K562 (cell line): ENCODE measurements around the gene ODAD2. TPM values are rescaled to one million over a fixed set of nuclear protein-coding genes. Genes with fewer than 3 reads are reported as not detected.

Source experiments
- ATAC-seq: fragments of 200-7000 bp; cut with Tn5 transposase; 3 replicates; pipeline ENCODE4 v1.9.1; 2020; ENCODE audit warnings: moderate library complexity
- BruUV-seq: library from RNA; stranded (reverse); fragments of 400-500 nt; replicated peaks from 2 replicates; lab custom pipeline; 2021; lab: Mats Ljungman, UMichigan
- CTCF ChIA-PET: fragments of 300-600 bp; formaldehyde crosslinking; extraction: SDS; loops from one replicate; lab custom pipeline; 2021; ENCODE audit warnings: low intra/inter-chr PET ratio; lab: Yijun Ruan, JAX
- POLR2A ChIA-PET: fragments of 300-600, 350-650 bp; sonication (Branson Sonifier 250); formaldehyde crosslinking; extraction: SDS; loops from one replicate; lab custom pipeline; 2021; ENCODE audit warnings: antibody characterized with exemption, inconsistent platforms; lab: Yijun Ruan, JAX
- DNase-seq, 4 experiments: peaks; one replicate each; pipeline versions ENCODE4 v3.0.0 to v3.0.0-alpha.2; 2011 to 2018; ENCODE audit warnings: low spot score in 3 of 4, mixed read lengths in 3 of 4; ENCODE audit errors: extremely low read depth in 1 of 4
- FAIRE-seq: peaks from 2 replicates; lab custom pipeline; 2011; peaks lifted over from hg19 to GRCh38; lab: Jason Lieb, UNC
- H2AFZ ChIP-seq: 2 replicates; pipeline ENCODE4 v1.6.0; 2011; ENCODE audit warnings: low read depth, low read length, control low read depth, inconsistent platforms
- H3K27ac ChIP-seq: fragments of 200-600 bp; 3 replicates; pipeline ENCODE4 v1.8.0; 2011; ENCODE audit warnings: low read depth, mild to moderate bottlenecking, control low read depth, inconsistent platforms, low read length, moderate library complexity, mixed read lengths; ENCODE audit errors: extremely low read depth
- H3K27me3 ChIP-seq, 2 experiments: fragments of 300-600 bp in 1 of 2; 2 replicates in 1 of 2; 3 replicates in 1 of 2; pipeline versions ENCODE4 v1.6.0 to v1.8.0; 2011; ENCODE audit warnings: inconsistent platforms in 2 of 2, low read length in 2 of 2, mild to moderate bottlenecking in 1 of 2, mixed read lengths in 1 of 2, moderate library complexity in 1 of 2; ENCODE audit not compliant: control insufficient read depth in 2 of 2, insufficient read depth in 2 of 2
- H3K36me3 ChIP-seq: fragments of 300-600 bp; 3 replicates; pipeline ENCODE4 v1.8.0; 2011; ENCODE audit warnings: mild to moderate bottlenecking, low read length, inconsistent platforms; ENCODE audit not compliant: control insufficient read depth, insufficient read depth
- H3K4me1 ChIP-seq, 2 experiments: fragments of 200-600 bp in 1 of 2; replicated peaks in 1 of 2; 2 replicates in 1 of 2; 3 replicates in 1 of 2; pipeline versions ENCODE4 v1.5.1 to v1.8.0; 2011; ENCODE audit warnings: inconsistent platforms in 2 of 2, low read length in 2 of 2, mild to moderate bottlenecking in 1 of 2, mixed read lengths in 1 of 2, moderate library complexity in 1 of 2; ENCODE audit not compliant: control insufficient read depth in 2 of 2, insufficient read depth in 2 of 2
- H3K4me2 ChIP-seq: 2 replicates; pipeline ENCODE4 v1.6.1; 2011; ENCODE audit warnings: low read length, control low read depth, inconsistent platforms, mixed read lengths; ENCODE audit not compliant: insufficient read depth
- H3K4me3 ChIP-seq: fragments of 200-600 bp; sonication (generic), shearing (Covaris generic); 2 replicates; pipeline ENCODE4 v1.5.1; 2016; ENCODE audit warnings: control low read depth, inconsistent platforms
- H3K79me2 ChIP-seq: fragments of 200-600 bp; 3 replicates; pipeline ENCODE4 v1.8.0; 2011; ENCODE audit warnings: low read length, inconsistent platforms; ENCODE audit not compliant: control insufficient read depth, insufficient read depth
- H3K9ac ChIP-seq, 2 experiments: 2 replicates each; pipeline versions ENCODE4 v1.6.0 to v1.6.1; 2011; ENCODE audit warnings: low read depth in 2 of 2, low read length in 2 of 2, control low read depth in 1 of 2, inconsistent platforms in 1 of 2, mild to moderate bottlenecking in 1 of 2, mixed read lengths in 1 of 2; ENCODE audit not compliant: insufficient read depth in 1 of 2
- H3K9me1 ChIP-seq: one replicate; pipeline ENCODE4 v1.6.0; 2011; ENCODE audit warnings: inconsistent platforms, mild to moderate bottlenecking, low read length, moderate library complexity; ENCODE audit not compliant: control insufficient read depth, insufficient read depth
- H3K9me3 ChIP-seq: replicated peaks from 2 replicates; pipeline ENCODE4 v1.5.1; 2011; ENCODE audit warnings: low read depth, low read length, inconsistent platforms; ENCODE audit not compliant: control insufficient read depth, insufficient read depth
- H4K20me1 ChIP-seq: replicated peaks from 2 replicates; pipeline ENCODE4 v1.6.1; 2011; ENCODE audit warnings: low read length, inconsistent platforms, mixed read lengths; ENCODE audit not compliant: control insufficient read depth, insufficient read depth
- BCL6 ChIP-seq: fragments of 250-450 bp; sonication (Bioruptor Pico); IDR thresholded peaks from 2 replicates; pipeline ENCODE4 v1.4.0; 2020
- BMI1 ChIP-seq: fragments of 150-350 bp; IDR thresholded peaks from 2 replicates; pipeline ENCODE4 v1.6.1; 2014; ENCODE audit warnings: low read length
- CBX2 ChIP-seq: fragments of 200-600 bp; sonication (generic); IDR thresholded peaks from one replicate; pipeline ENCODE4 v1.6.1; 2012; ENCODE audit warnings: mild to moderate bottlenecking, low read length, inconsistent platforms; ENCODE audit not compliant: insufficient read depth, poor library complexity, severe bottlenecking
- CBX3 ChIP-seq, 2 experiments: IDR thresholded peaks; 1 replicate in 1 of 2; 2 replicates in 1 of 2; pipeline ENCODE4 v1.6.1; 2012; ENCODE audit warnings: inconsistent platforms in 2 of 2, low read length in 2 of 2, borderline replicate concordance in 1 of 2, control low read depth in 1 of 2
- EGR1 ChIP-seq: fragments of 450-650 bp; conservative IDR thresholded peaks from 2 replicates; pipeline ENCODE4 v1.6.1; 2017; ENCODE audit warnings: mild to moderate bottlenecking
- ETS2 ChIP-seq: IDR thresholded peaks from 2 replicates; pipeline ENCODE4 v1.6.1; 2016; ENCODE audit warnings: borderline replicate concordance, missing genetic modification characterization, mild to moderate bottlenecking, moderate library complexity, missing compliant biosample characterization; ENCODE audit not compliant: poor library complexity, severe bottlenecking
- FOXJ2 ChIP-seq: fragments of 200-800 bp; sonication (Bioruptor generic); IDR thresholded peaks from 2 replicates; pipeline ENCODE4 v1.6.1; 2016; ENCODE audit warnings: missing genetic modification characterization, missing compliant biosample characterization
- HCFC1 ChIP-seq: IDR thresholded peaks from 2 replicates; pipeline ENCODE4 v1.6.1; 2012; ENCODE audit warnings: low read depth, low read length, improper control_type of control experiment
- KAT2B ChIP-seq: IDR thresholded peaks from one replicate; pipeline ENCODE4 v1.6.1; 2012; ENCODE audit warnings: low read depth, mild to moderate bottlenecking, control low read depth, inconsistent platforms, low read length, moderate library complexity
- POLR2G ChIP-seq: fragments of 200-400 bp; formaldehyde crosslinking; IDR thresholded peaks from 2 replicates; pipeline ENCODE4 v1.6.1; 2017; ENCODE audit warnings: low read depth, mild to moderate bottlenecking, antibody characterized with exemption, low read length, moderate library complexity
- SAFB ChIP-seq: fragments of 200-400 bp; formaldehyde crosslinking; IDR thresholded peaks from 2 replicates; pipeline ENCODE4 v1.6.1; 2017; ENCODE audit warnings: low read depth, low read length, borderline replicate concordance
- SMAD2 ChIP-seq: fragments of 150-350 bp; IDR thresholded peaks from 2 replicates; pipeline ENCODE4 v1.6.1; 2014; ENCODE audit warnings: low read depth, mild to moderate bottlenecking, low read length
- STAG1 ChIP-seq: sonication (generic); formaldehyde crosslinking; IDR thresholded peaks from 2 replicates; pipeline ENCODE4 v1.5.0; 2020; ENCODE audit warnings: missing genetic modification reagents, borderline replicate concordance
- TAF9B ChIP-seq: fragments of 450-650 bp; IDR thresholded peaks from 2 replicates; pipeline ENCODE4 v1.6.1; 2018; ENCODE audit warnings: mild to moderate bottlenecking; ENCODE audit not compliant: partially characterized antibody
- TEAD4 ChIP-seq, 2 experiments: sonication (generic) in 1 of 2; formaldehyde crosslinking in 1 of 2; IDR thresholded peaks; 2 replicates each; pipeline versions ENCODE4 v1.6.1 to v1.8.0; 2012 to 2022; ENCODE audit warnings: borderline replicate concordance in 1 of 2, inconsistent platforms in 1 of 2, low read length in 1 of 2, mild to moderate bottlenecking in 1 of 2, missing genetic modification reagents in 1 of 2
- TOE1 ChIP-seq, 2 experiments: fragments of 450-650 bp in 1 of 2; sonication (generic) in 1 of 2; formaldehyde crosslinking in 1 of 2; IDR thresholded peaks; 2 replicates each; pipeline versions ENCODE4 v1.7.1 to v1.8.0; 2016 to 2022; ENCODE audit warnings: borderline replicate concordance in 2 of 2, mild to moderate bottlenecking in 2 of 2, antibody characterized with exemption in 1 of 2, inconsistent platforms in 1 of 2, low read depth in 1 of 2, missing genetic modification reagents in 1 of 2, moderate library complexity in 1 of 2
- YBX1 ChIP-seq: fragments of 450-650 bp; IDR thresholded peaks from 2 replicates; pipeline ENCODE4 v1.7.1; 2016; ENCODE audit warnings: mild to moderate bottlenecking
- ZNF311 ChIP-seq: fragments of 250-450 bp; sonication (Bioruptor Pico); IDR thresholded peaks from 2 replicates; pipeline ENCODE4 v1.4.0; 2020; ENCODE audit warnings: mild to moderate bottlenecking, moderate library complexity
- ZNF507 ChIP-seq: conservative IDR thresholded peaks from 2 replicates; pipeline ENCODE4 v1.6.1; 2017; ENCODE audit warnings: missing genetic modification characterization, missing compliant biosample characterization
- whole genome bisulfite sequencing: fragments of 100-300 bp; shearing (Covaris generic); methylation state at CpG from one replicate; pipeline ENCODE4 v1.1.6; 2016; ENCODE audit warnings: low coverage, mixed read lengths; ENCODE audit not compliant: insufficient coverage; ENCODE audit errors: missing lambda C conversion rate; 5-methylcytosine and 5-hydroxymethylcytosine counted together
- in situ Hi-C: fragments of 300-500 bp; cut with MboI; formaldehyde crosslinking; loops from 4 replicates; pipeline ENCODE4 v1.15.0; 2018; ENCODE audit warnings: inconsistent platforms, mixed read lengths
- intact Hi-C: fragments of 100-400 bp; cut with micrococcal nuclease; formaldehyde crosslinking; loops from 2 replicates; pipeline ENCODE4 v1.14.2; 2022
- polyA plus RNA-seq, 8 experiments: library from polyadenylated mRNA; depleted of rRNA in 4 of 8; stranded (reverse) in 5 of 8; unstranded in 3 of 8; fragments of >200 nt; fragmentation: Nextera tagmentation in 2 of 8; fragmentation: Illumina TruSeq in 1 of 8; extraction: Ambion mirVana in 2 of 8; extraction: Trizol in 1 of 8; gene quantifications; 2 replicates each; pipeline versions ENCODE4 v1.2.1 to v1.2.3, GENCODE V29; 2011 to 2014; ENCODE audit warnings: inconsistent platforms in 1 of 8, missing spikeins in 1 of 8
- total RNA-seq, 7 experiments: library from RNA; depleted of rRNA in 6 of 7; stranded (reverse); fragments of >200 nt in 6 of 7; fragmentation: Illumina TruSeq in 2 of 7; extraction: Trizol in 2 of 7; gene quantifications; 2 replicates each; pipeline versions ENCODE4 v1.2.1 to v1.2.3, GENCODE V29; 2011 to 2021; ENCODE audit warnings: low replicate concordance in 1 of 7
- TF ChIP-seq, protein P1 (sequence below): sonication (generic); formaldehyde crosslinking; IDR thresholded peaks from 2 replicates; pipeline ENCODE4 v1.8.0; 2022; ENCODE audit warnings: mild to moderate bottlenecking, missing genetic modification reagents, borderline replicate concordance

Gene ODAD2
- total and polyA plus RNA-seq, 9 of the 15 experiments (the other 6 are each of a cell fraction or from before 2014, with no cell fraction given) = not detected

DNA sequence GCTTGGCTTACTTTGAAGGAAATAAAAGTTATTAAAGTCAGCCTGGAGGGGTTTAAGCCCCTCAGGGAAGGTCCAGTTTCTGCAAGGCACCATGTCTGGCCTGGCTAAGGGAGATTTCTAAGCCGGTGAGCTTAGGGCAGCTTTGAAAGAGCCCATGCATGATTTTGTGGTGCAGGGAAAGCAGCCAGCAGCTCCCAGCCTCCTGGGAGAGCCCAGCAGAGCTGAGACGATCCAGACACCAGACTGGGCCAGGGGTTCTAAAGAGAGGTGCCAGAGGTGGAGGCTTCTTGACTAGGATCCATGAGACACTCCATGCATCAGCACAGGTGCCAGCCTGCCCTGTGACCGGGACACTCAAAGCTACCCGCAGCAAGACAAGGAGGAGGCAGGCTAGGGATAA, 193.7 kb downstream of the ODAD2 start:
- Histone ChIP-seq H3K9me3 (no peaks in the 10 kb centered on the region), H2AFZ (no peak overlapping the region), H3K9me1 (no peaks in the 10 kb centered on the region), H3K4me3 (no peak overlapping the region), H3K36me3 (no peaks in the 10 kb centered on the region), H3K27ac (no peak overlapping the region), H3K79me2 (no peaks in the 10 kb centered on the region), H3K4me2 (no peak overlapping the region), H3K4me1 (no peaks in the 10 kb centered on the region), H3K27me3 (no peaks in the 10 kb centered on the region; a peak in 1 of 5 replicates), H4K20me1 (no peaks in the 10 kb centered on the region), H3K9ac (no peak overlapping the region)
- in situ Hi-C loops = no loop called here
- ChIA-PET POLR2A (interaction anchor here (0.6 to 1.3 kb wide), 3 partner anchors 10 to 859 kb away, joined by 3 to 4 read pairs (median 4); no protein-coding TSS in a partner anchor), CTCF (no interaction called here)
- 2% methylated on average over 4 of the region's 4 CpGs for WGBS
- TF ChIP-seq POLR2G = no peak
- TF ChIP-seq SAFB = no peak
- no peak for TF ChIP-seq BCL6
- TF ChIP-seq, protein P1, sequence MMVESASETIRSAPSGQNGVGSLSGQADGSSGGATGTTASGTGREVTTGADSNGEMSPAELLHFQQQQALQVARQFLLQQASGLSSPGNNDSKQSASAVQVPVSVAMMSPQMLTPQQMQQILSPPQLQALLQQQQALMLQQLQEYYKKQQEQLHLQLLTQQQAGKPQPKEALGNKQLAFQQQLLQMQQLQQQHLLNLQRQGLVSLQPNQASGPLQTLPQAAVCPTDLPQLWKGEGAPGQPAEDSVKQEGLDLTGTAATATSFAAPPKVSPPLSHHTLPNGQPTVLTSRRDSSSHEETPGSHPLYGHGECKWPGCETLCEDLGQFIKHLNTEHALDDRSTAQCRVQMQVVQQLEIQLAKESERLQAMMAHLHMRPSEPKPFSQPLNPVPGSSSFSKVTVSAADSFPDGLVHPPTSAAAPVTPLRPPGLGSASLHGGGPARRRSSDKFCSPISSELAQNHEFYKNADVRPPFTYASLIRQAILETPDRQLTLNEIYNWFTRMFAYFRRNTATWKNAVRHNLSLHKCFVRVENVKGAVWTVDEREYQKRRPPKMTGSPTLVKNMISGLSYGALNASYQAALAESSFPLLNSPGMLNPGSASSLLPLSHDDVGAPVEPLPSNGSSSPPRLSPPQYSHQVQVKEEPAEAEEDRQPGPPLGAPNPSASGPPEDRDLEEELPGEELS = no peak
- no peak for TF ChIP-seq HCFC1
- no peak for TF ChIP-seq FOXJ2 (tag)
- no peak for TF ChIP-seq TAF9B
- no peak for TF ChIP-seq KAT2B
- TF ChIP-seq SMAD2 = no peak
- no peak for TF ChIP-seq CBX3 (IDR thresholded peaks at IDR 0.05; ENCODE audit: borderline replicate concordance in 1 of 2, low read length in 2 of 2)
- no peak for TF ChIP-seq CBX2
- TF ChIP-seq ETS2 (tag) = no peak
- no peak for TF ChIP-seq ZNF507 (tag)
- TF ChIP-seq TOE1 (IDR thresholded peaks at IDR 0.05; ENCODE audit: borderline replicate concordance) = no peak
- no peak for TF ChIP-seq TOE1 (CRISPR knock-in tag; IDR thresholded peaks at IDR 0.05; ENCODE audit: borderline replicate concordance, low read depth)
- no peak for TF ChIP-seq YBX1
- TF ChIP-seq STAG1 (CRISPR knock-in tag) = no peak
- no peak for TF ChIP-seq TEAD4 (IDR thresholded peaks at IDR 0.05; ENCODE audit: low read length)
- TF ChIP-seq TEAD4 (CRISPR knock-in tag; IDR thresholded peaks at IDR 0.05; ENCODE audit: borderline replicate concordance) = no peak
- no peak for TF ChIP-seq BMI1
- no peak for TF ChIP-seq ZNF311 (CRISPR knock-in tag)
- no peak for TF ChIP-seq EGR1
- no peak for DNase-seq
- ATAC-seq = no peak
- no TSS peak for BruUV-seq
- intact Hi-C loops = no loop called here
- no peak for FAIRE-seq
